ENCODE results near the gene DHX35. TPM values are rescaled to one million over a fixed set of nuclear protein-coding genes. Genes with fewer than 3 reads are reported as not detected.
A peak's percentile ranks its signal among the peaks of the same experiment; 100 is the strongest.

DHX35 gene
- polyA plus RNA-seq, 1 donor, result 19.9 TPM

- DNase-seq, result no peak
Measured at GRCh38 chr20:39066471-39067242, 104.5 kb downstream of the DHX35 start.

- no peak for DNase-seq
Measured at GRCh38 chr20:39067526-39068216, 105.5 kb downstream of the DHX35 start.

GRCh38 chr20:39069976-39070375 lies 107.8 kb downstream of the DHX35 start:
- no peak for DNase-seq

- DNase-seq, result no peak
Measured at GRCh38 chr20:39070484-39071231, 108.5 kb downstream of the DHX35 start.

- DNase-seq, result no peak
Measured at GRCh38 chr20:39072132-39072531, 110.0 kb downstream of the DHX35 start.

GRCh38 chr20:39072653-39073052 lies 110.5 kb downstream of the DHX35 start:
- no peak for DNase-seq

- DNase-seq, result no peak
Measured at GRCh38 chr20:39075731-39076130, 113.6 kb downstream of the DHX35 start.

- DNase-seq, result no peak
Measured at GRCh38 chr20:39076958-39077357, 114.8 kb downstream of the DHX35 start.

GRCh38 chr20:39080326-39080725 lies 118.2 kb downstream of the DHX35 start:
- DNase-seq, result no peak

- peak; percentile 71 for DNase-seq
Measured at GRCh38 chr20:39081255-39081654, 119.1 kb downstream of the DHX35 start.

- no peak for DNase-seq
Measured at GRCh38 chr20:39082622-39083398, 120.7 kb downstream of the DHX35 start.

GRCh38 chr20:39083761-39084160 lies 121.6 kb downstream of the DHX35 start:
- no peak for DNase-seq

GRCh38 chr20:39089029-39089428 lies 126.9 kb downstream of the DHX35 start:
- no peak for DNase-seq

Other genes starting within 250 kb of the DHX35 start
- gene SLC32A1, start 237.9 kb upstream of the DHX35 start, polyA plus RNA-seq (ENCODE audit: insufficient read length), result 1.6 TPM
- 10.6 TPM for gene ACTR5, start 213.9 kb upstream of the DHX35 start, polyA plus RNA-seq (ENCODE audit: insufficient read length)
- 6.9 TPM for gene PPP1R16B, start 156.6 kb upstream of the DHX35 start, polyA plus RNA-seq (ENCODE audit: insufficient read length)
- 20.0 TPM for gene FAM83D, start 35.9 kb upstream of the DHX35 start, polyA plus RNA-seq (ENCODE audit: insufficient read length)

All from left kidney (tissue), 2 donors.